Stimulated activated CD8-positive, alpha-beta memory T cell treated with anti-CD3 and anti-CD28 coated beads, Interleukin-12 subunit alpha, Interleukin-12 subunit beta, amount 100 ng/mL, for 24 hours (primary cell): ENCODE measurements around the gene HLA-A.

Source experiments
- DNase-seq: peaks from one replicate; pipeline ENCODE4 v3.0.0-alpha.2; 2020; ENCODE audit errors: extremely low read depth

HLA-A gene

GRCh38 chr6:29989211-29989610 is 46.9 kb downstream of the HLA-A start:
- DNase-seq, result no peak

DNA sequence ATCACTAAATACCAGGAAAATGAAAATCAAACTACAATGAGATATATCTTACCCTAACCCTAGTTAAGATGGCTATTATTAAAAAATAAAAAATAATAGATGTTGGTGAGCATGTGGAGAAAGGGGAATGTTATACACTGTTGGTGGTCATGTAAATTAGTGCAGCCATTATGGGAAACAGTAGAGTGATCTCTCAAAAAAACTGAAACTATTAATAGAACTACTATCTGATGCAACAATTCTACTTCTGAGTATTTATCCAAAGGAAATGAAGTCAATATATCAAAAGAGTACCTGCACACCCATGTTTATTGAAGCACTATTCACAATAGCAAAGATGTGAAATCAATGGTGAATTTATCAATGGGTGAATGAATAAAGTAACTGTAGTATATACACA is 48.6 kb downstream of the HLA-A start:
- DNase-seq, result no peak

- DNase-seq, result no peak
Measured at GRCh38 chr6:29992807-29993206, 50.5 kb downstream of the HLA-A start.

GRCh38 chr6:29994826-29995225 is 52.5 kb downstream of the HLA-A start:
- DNase-seq, result no peak

DNA sequence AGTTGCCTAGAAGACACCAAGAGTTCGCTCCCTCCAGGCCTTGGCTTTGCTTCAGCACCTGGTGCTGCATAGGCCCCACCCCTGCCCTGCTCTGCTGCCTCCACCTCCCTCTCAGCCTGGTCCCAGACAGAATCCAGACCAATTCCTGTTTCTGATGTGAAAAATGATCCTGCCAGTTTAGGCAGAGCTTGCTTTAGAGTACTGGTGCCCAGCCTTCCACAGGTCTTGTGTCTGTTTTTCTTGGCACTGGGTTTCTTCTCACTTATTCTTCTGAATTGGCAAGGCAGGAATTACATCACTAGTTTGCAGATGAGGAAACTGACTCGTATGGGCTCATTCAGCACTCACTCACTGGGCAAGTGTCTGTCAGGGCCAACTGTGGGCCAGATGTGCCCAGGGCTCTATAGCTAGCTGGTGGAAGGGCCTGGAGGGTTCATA is 53.0 kb downstream of the HLA-A start:
- no peak for DNase-seq
